ENCODE measurements around the gene FAM120A. TPM values are rescaled to one million over a fixed set of nuclear protein-coding genes. Genes with fewer than 3 reads are reported as not detected.

FAM120A gene
- total RNA-seq, 6 experiments from 2014 or later, result 61.9 to 92.1 (median 76.0) TPM

DNA sequence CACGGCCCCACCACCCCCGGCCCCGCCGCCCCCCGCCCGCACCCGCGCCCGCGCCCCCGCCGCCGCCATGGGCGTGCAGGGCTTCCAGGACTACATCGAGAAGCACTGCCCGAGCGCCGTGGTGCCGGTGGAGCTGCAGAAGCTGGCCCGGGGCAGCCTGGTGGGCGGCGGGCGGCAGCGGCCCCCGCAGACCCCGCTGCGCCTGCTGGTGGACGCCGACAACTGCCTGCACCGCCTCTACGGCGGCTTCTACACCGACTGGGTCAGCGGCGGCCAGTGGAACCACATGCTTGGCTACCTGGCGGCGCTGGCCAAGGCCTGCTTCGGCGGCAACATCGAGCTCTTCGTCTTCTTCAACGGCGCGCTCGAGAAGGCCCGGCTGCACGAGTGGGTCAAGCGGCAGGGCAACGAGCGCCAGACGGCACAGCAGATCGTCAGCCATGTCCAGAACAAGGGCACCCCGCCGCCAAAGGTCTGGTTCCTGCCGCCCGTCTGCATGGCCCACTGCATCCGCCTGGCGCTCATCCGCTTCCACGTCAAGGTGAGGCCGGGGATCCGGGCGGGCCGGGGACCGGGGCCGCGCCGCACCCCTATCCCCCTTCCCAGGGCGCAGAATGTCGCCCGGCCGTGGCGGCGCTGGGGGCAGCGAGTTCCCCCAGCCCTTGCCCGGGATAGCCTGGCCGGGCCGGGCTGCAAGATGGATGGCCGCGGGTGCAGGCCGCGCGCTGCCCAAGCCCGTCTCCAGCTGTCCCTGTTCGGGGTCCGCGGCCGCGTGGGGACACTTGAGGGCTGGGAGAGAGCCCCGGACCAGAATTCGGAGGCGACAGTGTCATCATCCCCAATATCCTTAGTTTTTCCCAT is 594 bp downstream of the FAM120A start:
- Histone ChIP-seq H3K36me3 (peaks cover 0 to 25% (median 12%) of the 10 kb centered on the region in 4 donors), H3K9me3 (no peaks in the 10 kb centered on the region), H3K4me3 (peak overlapping the region; percentile 83 to 95 (median 86)), H3K4me1 (peaks cover 0 to 32% (median 15%) of the 10 kb centered on the region in 4 donors), H3K27me3 (no peaks in the 10 kb centered on the region), H3K27ac (peak overlapping the region; percentile 71 to 92 (median 90))
- ATAC-seq, result peak; percentile 14 to 39 (median 34)
- peak; percentile 65 to 77 (median 66) for DNase-seq
- TF ChIP-seq, protein P1, sequence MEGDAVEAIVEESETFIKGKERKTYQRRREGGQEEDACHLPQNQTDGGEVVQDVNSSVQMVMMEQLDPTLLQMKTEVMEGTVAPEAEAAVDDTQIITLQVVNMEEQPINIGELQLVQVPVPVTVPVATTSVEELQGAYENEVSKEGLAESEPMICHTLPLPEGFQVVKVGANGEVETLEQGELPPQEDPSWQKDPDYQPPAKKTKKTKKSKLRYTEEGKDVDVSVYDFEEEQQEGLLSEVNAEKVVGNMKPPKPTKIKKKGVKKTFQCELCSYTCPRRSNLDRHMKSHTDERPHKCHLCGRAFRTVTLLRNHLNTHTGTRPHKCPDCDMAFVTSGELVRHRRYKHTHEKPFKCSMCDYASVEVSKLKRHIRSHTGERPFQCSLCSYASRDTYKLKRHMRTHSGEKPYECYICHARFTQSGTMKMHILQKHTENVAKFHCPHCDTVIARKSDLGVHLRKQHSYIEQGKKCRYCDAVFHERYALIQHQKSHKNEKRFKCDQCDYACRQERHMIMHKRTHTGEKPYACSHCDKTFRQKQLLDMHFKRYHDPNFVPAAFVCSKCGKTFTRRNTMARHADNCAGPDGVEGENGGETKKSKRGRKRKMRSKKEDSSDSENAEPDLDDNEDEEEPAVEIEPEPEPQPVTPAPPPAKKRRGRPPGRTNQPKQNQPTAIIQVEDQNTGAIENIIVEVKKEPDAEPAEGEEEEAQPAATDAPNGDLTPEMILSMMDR (IDR thresholded peaks at IDR 0.05), result peak in 1 of 4 donors; percentile 39
- no peak for TF ChIP-seq POLR2A (IDR thresholded peaks at IDR 0.05)
- 0% methylated on average over 7 of the region's 92 CpGs for WGBS (ENCODE audit: insufficient coverage, low coverage, low lambda C conversion rate, missing lambda C conversion rate)
- intact Hi-C loops (cut with DNase I), result no loop called here

- Histone ChIP-seq H3K4me1 (peaks cover 0 to 32% (median 15%) of the 10 kb centered on the region in 4 donors), H3K27me3 (no peaks in the 10 kb centered on the region), H3K4me3 (peak overlapping the region; percentile 83 to 95 (median 86)), H3K36me3 (peaks cover 0 to 19% (median 9%) of the 10 kb centered on the region in 4 donors), H3K9me3 (no peaks in the 10 kb centered on the region), H3K27ac (peak overlapping the region; percentile 71 to 92 (median 90))
- DNase-seq (peak in 2 of 3 donors; percentile 49 to 56), ATAC-seq (peak; percentile 31 to 45 (median 36))
- TF ChIP-seq POLR2A (IDR thresholded peaks at IDR 0.05), result no peak
- TF ChIP-seq, protein P1 (IDR thresholded peaks at IDR 0.05), result no peak
- intact Hi-C loops (cut with DNase I), result no loop called here
- WGBS (ENCODE audit: insufficient coverage, low coverage, low lambda C conversion rate, missing lambda C conversion rate), result 0% methylated on average over 6 of the region's 10 CpGs
Observed at GRCh38 chr9:93452710-93453046, 1.2 kb downstream of the FAM120A start.

DNA sequence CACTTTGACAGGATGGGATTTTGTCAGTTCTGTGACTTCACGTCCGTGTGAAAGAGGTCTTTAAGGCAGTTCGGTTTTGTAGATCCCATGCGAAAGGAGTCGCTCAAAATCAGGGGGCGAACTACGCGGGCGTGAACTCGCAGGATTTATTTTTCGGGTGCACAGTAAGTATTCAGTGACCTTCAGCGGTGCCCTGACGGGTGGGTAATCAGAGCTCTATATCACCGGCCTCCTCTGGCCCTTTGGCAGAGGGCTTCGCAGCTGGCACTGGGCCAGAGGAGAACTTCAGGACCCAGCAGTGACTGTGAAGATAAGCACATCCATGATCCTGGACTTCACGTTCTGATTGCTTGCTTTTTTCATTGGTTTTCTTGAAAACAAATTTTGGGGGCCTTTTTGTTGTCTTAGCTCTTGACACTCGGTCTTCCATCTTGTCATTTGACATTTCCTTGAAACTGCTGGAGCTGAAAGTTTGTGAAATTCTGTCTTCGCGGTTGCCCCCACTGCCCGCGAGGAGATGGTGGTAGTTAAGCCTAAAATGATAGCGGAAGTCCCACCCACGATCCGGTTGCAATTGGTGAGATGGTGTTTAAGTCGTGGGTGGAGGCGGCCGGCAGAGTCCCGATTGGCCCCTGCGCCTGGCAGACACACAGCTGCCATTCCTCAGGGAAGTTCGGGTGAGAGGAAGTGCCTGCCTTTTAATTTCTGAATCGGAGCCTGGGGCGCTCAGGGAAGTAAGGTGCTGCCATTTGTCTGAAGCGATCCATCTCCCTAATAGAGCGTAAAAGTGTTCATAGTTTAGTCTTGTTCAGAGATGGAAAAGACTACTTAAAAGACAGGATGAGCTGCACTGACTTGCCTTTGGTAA is 1.8 kb downstream of the FAM120A start, which contains the start of gene FAM120AOS:
TSS of gene FAM120AOS (minus strand) at position 535 of the 868 bp plus-strand sequence. CDS start 872 bp downstream, outside the sequence.
- Histone ChIP-seq H3K36me3 (peaks cover 0 to 13% (median 6%) of the 10 kb centered on the region in 4 donors), H3K9me3 (no peaks in the 10 kb centered on the region), H3K27me3 (no peaks in the 10 kb centered on the region), H3K4me3 (peak within 1 kb of the TSS; percentile 83 to 95 (median 86)), H3K27ac (peak within 1 kb of the TSS; percentile 71 to 92 (median 90)), H3K4me1 (peaks cover 0 to 37% (median 15%) of the 10 kb centered on the region in 4 donors)
- intact Hi-C loops (cut with DNase I), result no loop called here
- ATAC-seq, result peak; percentile 82 to 91 (median 86)
- TF ChIP-seq, protein P1 (IDR thresholded peaks at IDR 0.05), result no peak
- TF ChIP-seq POLR2A (IDR thresholded peaks at IDR 0.05), result peak; percentile 80
- under 1% methylated on average over 27 of the region's 34 CpGs for WGBS (ENCODE audit: insufficient coverage, low coverage, low lambda C conversion rate, missing lambda C conversion rate)
- DNase-seq, result peak; percentile 92 to 94 (median 94)

DNA sequence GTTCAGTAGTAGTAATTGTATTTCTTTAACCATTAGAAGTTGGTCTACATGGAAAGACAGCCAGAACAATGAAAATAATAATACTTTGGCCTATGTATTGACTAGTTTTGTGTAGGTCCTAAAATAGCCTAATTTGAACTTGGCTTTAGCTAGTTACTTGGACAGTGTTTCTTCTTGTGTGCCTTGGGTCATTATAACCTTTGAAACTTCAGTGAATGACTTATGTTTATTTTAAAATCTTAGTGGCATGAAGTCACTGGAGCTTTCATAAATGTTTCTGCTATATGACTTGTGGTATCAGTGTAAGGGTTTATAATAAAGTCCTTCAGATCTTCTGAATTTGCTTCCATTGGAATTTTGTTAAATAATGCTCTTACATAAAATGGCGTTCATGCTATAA is 4.5 kb downstream of the FAM120A start:
- TF ChIP-seq, protein P1 (IDR thresholded peaks at IDR 0.05), result no peak
- no peak for TF ChIP-seq POLR2A (IDR thresholded peaks at IDR 0.05)
- Histone ChIP-seq H3K9me3 (no peaks in the 10 kb centered on the region), H3K27ac (no peak overlapping the region), H3K36me3 (no peaks in the 10 kb centered on the region), H3K4me3 (no peak overlapping the region), H3K4me1 (peaks cover 0 to 39% (median 14%) of the 10 kb centered on the region in 4 donors), H3K27me3 (no peaks in the 10 kb centered on the region)
- DNase-seq (no peak), ATAC-seq (no peak)
- intact Hi-C loops (cut with DNase I), result no loop called here
- 82% methylated on average over 1 of the region's 1 CpG for WGBS (ENCODE audit: insufficient coverage, low coverage, low lambda C conversion rate, missing lambda C conversion rate)
